Measurements from ENCODE around the gene TMEM86B. TPM values are rescaled to one million over a fixed set of nuclear protein-coding genes. Genes with fewer than 3 reads are reported as not detected.
"Not testable (repeated sequence)": the region's sequence is repeated elsewhere in the genome, so short reads cannot be mapped to it uniquely, and the experiment has no call there.

TMEM86B gene
- polyA plus RNA-seq, 4 donors: 22.8 to 255 (median 72.6) TPM

DNA sequence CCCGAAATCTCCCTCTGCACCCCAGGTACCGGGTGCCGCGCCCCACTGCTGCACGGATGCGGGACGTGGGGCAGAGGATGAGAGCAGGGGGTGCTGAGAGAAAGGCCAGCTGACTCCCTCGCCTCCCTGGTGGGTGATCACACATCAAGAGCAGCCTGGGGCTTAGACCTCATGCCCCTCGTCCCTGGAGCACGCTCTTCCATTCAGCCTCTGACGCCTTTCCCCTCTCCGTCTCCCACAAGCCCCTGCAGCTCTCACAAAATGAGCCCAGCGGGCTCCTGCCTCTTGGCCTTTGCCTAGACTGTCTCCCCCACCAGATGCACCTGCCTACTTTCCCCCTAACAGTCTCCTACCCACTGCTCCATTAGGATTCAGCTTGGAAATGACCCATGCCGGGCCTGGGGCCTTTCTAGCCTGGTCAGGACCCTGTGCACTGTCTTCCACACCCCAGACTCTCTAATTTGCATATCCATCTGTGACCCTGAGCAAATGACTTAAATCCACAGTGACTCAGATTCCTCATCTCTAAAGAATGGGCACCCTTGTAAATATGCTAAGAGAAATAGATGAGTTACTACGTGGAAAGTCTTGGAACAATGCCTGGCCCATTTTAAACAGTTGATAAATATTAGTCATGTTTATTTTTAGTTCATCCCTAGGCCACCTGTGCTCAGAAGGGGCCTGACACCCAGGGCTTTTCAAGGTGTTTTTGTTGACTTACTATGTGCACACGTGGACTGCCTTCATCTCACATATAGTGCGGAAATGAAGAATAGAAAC, 18.7 kb downstream of the TMEM86B start:
- H3K9me3 ChIP-seq (ENCODE audit: control insufficient read depth in 2 of 2, insufficient read depth in 1 of 2, low read depth in 1 of 2, low read length in 1 of 2): peaks cover 0 to 16% of the 10 kb centered on the region in 2 donors
- peak overlapping the region in 2 of 3 donors; percentile 29 to 57 for H3K4me3 ChIP-seq (ENCODE audit: low read depth in 1 of 3, low read length in 3 of 3)
- H3K27ac ChIP-seq (ENCODE audit: low read depth in 1 of 3, low read length in 2 of 3): peak overlapping the region; percentile 87 to 99 (median 98)
- H3K27me3 ChIP-seq (ENCODE audit: control insufficient read depth in 3 of 3, insufficient read depth in 3 of 3, low read length in 3 of 3): peaks cover 0 to 3% (median 2%) of the 10 kb centered on the region in 3 donors
- peaks cover 0 to 17% (median 0%) of the 10 kb centered on the region in 3 donors for H3K4me1 ChIP-seq (ENCODE audit: control insufficient read depth in 3 of 3, insufficient read depth in 2 of 3, low read depth in 1 of 3, low read length in 2 of 3)
- FAIRE-seq: no peak
- DNase-seq: peak; percentile 46 to 71
- H3K36me3 ChIP-seq (ENCODE audit: control insufficient read depth in 3 of 3, insufficient read depth in 2 of 3, low read depth in 1 of 3, low read length in 3 of 3): peaks cover 0 to 18% (median 0%) of the 10 kb centered on the region in 3 donors
- WGBS, 3 donors: 27 to 61% (median 42%) methylated on average over 17 of the region's 17 CpGs

DNA sequence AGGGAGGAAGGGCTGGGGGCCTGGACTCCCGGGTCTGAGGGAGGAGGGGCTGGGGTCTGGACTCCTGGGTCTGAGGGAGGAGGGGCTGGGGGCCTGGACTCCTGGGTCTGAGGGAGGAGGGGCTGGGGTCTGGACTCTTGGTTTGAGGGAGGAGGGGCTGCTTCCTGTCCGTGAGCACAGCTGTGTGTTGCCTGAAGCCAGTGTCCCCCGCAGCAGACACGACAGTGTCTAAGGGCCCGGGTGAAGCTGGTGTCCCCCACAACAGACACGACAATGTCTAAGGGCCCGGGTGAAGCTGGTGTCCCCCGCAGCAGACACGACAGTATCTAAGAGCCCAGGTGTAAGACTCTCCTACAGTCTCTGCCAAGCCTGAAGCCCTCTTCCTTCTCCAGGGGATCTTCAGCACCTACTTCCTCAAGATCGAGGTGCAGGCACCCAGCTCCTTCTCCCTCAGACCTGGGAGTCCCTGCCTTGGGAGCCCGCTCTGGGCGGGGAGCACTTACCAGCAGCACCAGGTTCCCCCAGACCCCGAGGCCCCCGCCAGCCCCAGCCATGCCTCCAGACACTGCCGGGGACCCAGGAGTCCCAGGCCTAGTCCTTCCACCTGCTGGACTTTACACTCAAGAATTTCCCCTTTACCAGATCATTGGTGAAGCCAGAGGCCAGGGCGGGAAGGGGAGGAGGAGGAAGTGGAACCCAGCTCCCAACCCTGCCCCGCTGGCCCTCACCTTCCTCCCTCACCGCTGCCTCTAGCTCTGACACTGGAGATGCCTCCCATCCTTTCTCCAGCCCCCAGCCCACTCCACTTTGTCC, 19.5 kb downstream of the TMEM86B start, which contains the start of gene PTPRH:
PTPRH (minus strand) TSS at position 622 of the 813 bp plus-strand sequence; CDS start at position 554, 68 bp downstream.
- H3K27me3 ChIP-seq (ENCODE audit: control insufficient read depth in 3 of 3, insufficient read depth in 3 of 3, low read length in 3 of 3): peaks cover 0 to 3% (median 2%) of the 10 kb centered on the region in 3 donors
- WGBS, 3 donors: 8 to 36% (median 26%) methylated on average over 15 to 17 of the region's 18 CpGs
- peak within 1 kb of the TSS; percentile 4 to 57 (median 55) for H3K4me3 ChIP-seq (ENCODE audit: low read depth in 1 of 3, low read length in 3 of 3)
- DNase-seq (peak; percentile 75 to 97), FAIRE-seq (no peak)
- peak within 1 kb of the TSS; percentile 87 to 99 (median 98) for H3K27ac ChIP-seq (ENCODE audit: low read depth in 1 of 3, low read length in 2 of 3)
- H3K4me1 ChIP-seq (ENCODE audit: control insufficient read depth in 3 of 3, insufficient read depth in 2 of 3, low read depth in 1 of 3, low read length in 2 of 3): peaks cover 0 to 17% (median 0%) of the 10 kb centered on the region in 3 donors
- peaks cover 0 to 26% (median 4%) of the 10 kb centered on the region in 3 donors for H3K36me3 ChIP-seq (ENCODE audit: control insufficient read depth in 3 of 3, insufficient read depth in 2 of 3, low read depth in 1 of 3, low read length in 3 of 3)
- peaks cover 0 to 16% of the 10 kb centered on the region in 2 donors for H3K9me3 ChIP-seq (ENCODE audit: control insufficient read depth in 2 of 2, insufficient read depth in 1 of 2, low read depth in 1 of 2, low read length in 1 of 2)

DNA sequence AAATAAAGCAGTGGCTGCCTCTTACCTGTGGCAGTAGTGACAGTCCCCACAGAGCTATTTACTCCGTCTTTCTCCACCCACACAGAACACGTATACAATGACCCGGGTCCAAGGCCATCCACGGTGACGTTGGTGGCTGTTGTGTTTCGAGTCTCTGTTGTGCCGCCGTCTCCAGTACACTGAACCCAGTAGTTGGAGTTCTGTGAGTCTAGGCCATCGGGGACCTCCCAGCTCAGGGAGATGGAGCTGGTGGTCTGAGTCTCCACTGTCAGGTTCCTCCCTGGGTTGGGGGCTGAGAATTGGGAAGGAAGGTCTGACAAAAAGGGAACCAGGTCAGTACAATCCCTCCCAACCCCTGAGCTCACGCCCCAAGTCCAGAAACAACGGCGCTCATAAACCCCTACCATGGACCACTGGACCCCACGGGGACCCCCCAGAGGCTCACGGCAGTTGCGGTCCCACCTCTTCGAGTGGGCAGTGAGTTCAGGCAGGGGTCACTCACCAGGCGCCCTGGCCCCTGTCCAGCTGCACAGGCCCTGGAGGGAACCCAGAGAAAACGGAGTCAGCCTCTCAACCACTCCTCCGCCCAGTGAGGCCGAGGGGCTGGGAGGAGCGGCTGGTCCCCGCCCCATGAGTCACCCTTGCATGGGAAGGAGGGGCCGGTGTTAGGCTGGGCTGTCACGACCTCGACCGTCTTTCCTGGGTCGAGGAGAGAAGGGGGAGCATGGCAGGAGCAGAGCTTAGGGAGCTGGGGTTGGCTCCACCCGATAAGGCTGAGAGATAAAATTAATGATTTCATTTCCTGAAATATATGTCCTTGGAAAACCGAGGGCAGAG, 21.7 kb downstream of the TMEM86B start:
- H3K27me3 ChIP-seq (ENCODE audit: control insufficient read depth in 3 of 3, insufficient read depth in 3 of 3, low read length in 3 of 3): peaks cover 0 to 3% (median 0%) of the 10 kb centered on the region in 3 donors
- peaks cover 0 to 17% (median 0%) of the 10 kb centered on the region in 3 donors for H3K4me1 ChIP-seq (ENCODE audit: control insufficient read depth in 3 of 3, insufficient read depth in 2 of 3, low read depth in 1 of 3, low read length in 2 of 3)
- 4 to 25% (median 14%) methylated on average over 29 of the region's 29 CpGs for WGBS, 3 donors
- H3K27ac ChIP-seq (ENCODE audit: low read depth in 1 of 3, low read length in 2 of 3): peak overlapping the region; percentile 94 to 98 (median 96)
- H3K9me3 ChIP-seq (ENCODE audit: control insufficient read depth in 2 of 2, insufficient read depth in 1 of 2, low read depth in 1 of 2, low read length in 1 of 2): no peaks in the 10 kb centered on the region
- FAIRE-seq (no peak), DNase-seq (peak; percentile 96 to 99)
- peaks cover 0 to 41% (median 6%) of the 10 kb centered on the region in 3 donors for H3K36me3 ChIP-seq (ENCODE audit: control insufficient read depth in 3 of 3, insufficient read depth in 2 of 3, low read depth in 1 of 3, low read length in 3 of 3)
- peak overlapping the region in 2 of 3 donors; percentile 54 to 68 for H3K4me3 ChIP-seq (ENCODE audit: low read depth in 1 of 3, low read length in 3 of 3)

DNA sequence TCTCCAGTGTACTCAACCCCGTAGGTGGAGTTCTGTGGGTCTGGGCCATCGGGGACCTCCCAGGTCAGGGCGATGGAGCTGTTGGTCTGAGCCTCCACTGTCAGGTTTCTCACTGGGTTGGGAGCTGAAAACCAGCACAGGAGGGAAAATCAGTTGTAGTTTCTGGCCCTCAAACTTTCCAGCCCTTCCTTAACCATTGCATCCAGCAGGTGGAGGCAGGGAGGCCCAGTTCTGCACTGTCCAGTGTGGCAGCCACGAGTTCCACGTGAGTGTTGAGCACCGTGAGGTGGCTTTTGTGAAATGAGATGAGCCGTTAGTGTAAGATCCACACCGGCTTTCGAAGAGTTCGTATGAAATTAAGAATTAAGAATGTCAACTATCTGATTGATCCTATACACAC, 26.4 kb downstream of the TMEM86B start:
- WGBS, 3 donors: 75 to 91% (median 76%) methylated on average over 10 of the region's 10 CpGs
- DNase-seq: peak in 1 of 2 donors; percentile 5
- not testable (repeated sequence) for H3K9me3 ChIP-seq (ENCODE audit: control insufficient read depth in 2 of 2, insufficient read depth in 1 of 2, low read depth in 1 of 2, low read length in 1 of 2); H3K4me3 ChIP-seq (ENCODE audit: low read depth in 1 of 3, low read length in 3 of 3); H3K27ac ChIP-seq (ENCODE audit: low read depth in 1 of 3, low read length in 2 of 3); H3K27me3 ChIP-seq (ENCODE audit: control insufficient read depth in 3 of 3, insufficient read depth in 3 of 3, low read length in 3 of 3); H3K4me1 ChIP-seq (ENCODE audit: control insufficient read depth in 3 of 3, insufficient read depth in 2 of 3, low read depth in 1 of 3, low read length in 2 of 3); FAIRE-seq
- peaks cover 0 to 77% (median 16%) of the 10 kb centered on the region in 3 donors for H3K36me3 ChIP-seq (ENCODE audit: control insufficient read depth in 3 of 3, insufficient read depth in 2 of 3, low read depth in 1 of 3, low read length in 3 of 3)

DNA sequence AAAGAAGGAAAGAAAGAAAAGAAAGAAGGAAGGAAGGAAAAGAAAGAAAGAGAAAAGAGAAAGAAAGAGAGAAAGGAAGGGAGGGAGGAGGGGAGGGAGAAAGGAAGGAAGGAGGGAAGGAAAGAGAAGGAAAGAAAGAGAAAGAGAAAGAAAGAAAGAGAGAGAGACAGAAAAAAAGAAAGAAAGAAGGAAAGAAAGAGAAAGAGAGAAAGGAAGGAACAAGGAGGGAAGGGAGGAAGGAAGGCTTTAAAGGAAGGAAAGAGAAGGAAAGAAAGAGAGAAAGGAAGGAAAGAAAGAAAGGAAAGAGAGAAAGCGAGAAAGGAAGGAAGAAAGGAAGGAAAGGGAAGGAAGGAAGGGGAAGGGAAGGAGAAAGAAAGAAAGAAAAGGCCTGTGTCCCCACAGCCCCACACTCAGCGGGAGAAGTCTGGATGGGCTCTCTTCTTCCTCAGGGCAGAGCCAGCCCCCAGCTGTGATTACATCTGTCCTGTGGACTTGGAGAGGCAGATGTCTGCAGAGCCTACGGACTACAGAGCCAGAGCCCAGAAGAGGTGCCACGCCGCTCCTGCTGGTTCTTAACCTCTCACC, 28.9 kb downstream of the TMEM86B start:
- H3K9me3 ChIP-seq (ENCODE audit: control insufficient read depth in 2 of 2, insufficient read depth in 1 of 2, low read depth in 1 of 2, low read length in 1 of 2): no peaks in the 10 kb centered on the region
- DNase-seq: no peak
- H3K36me3 ChIP-seq (ENCODE audit: control insufficient read depth in 3 of 3, insufficient read depth in 2 of 3, low read depth in 1 of 3, low read length in 3 of 3): peaks cover 0 to 83% (median 24%) of the 10 kb centered on the region in 3 donors
- no peak overlapping the region for H3K4me3 ChIP-seq (ENCODE audit: low read depth in 1 of 3, low read length in 3 of 3)
- 67 to 74% (median 71%) methylated on average over 5 of the region's 5 CpGs for WGBS, 3 donors
- no peaks in the 10 kb centered on the region for H3K27me3 ChIP-seq (ENCODE audit: control insufficient read depth in 3 of 3, insufficient read depth in 3 of 3, low read length in 3 of 3)
- H3K27ac ChIP-seq (ENCODE audit: low read depth in 1 of 3, low read length in 2 of 3): no peak overlapping the region
- no peaks in the 10 kb centered on the region for H3K4me1 ChIP-seq (ENCODE audit: control insufficient read depth in 3 of 3, insufficient read depth in 2 of 3, low read depth in 1 of 3, low read length in 2 of 3)
- no peak for FAIRE-seq

DNA sequence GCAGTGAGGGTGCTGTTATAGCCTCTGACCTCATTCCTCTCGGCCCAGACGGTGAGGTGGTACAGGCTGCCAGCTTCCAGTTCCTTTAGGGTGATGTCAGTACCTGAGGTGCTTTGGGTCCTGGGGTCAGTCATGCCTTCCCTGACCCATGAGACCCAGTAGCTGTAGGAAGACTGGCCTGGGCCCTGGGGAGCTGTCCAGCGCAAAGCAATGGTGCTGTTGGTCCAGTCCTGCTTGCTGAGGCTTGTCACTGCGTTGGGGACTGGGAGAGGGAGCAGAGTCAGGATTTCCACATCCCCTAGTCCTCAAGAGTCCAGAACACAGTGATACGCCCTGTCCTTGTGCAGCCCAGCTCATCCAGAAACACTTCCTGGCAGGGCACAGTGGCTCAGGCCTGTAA, 29.9 kb downstream of the TMEM86B start:
- H3K4me1 ChIP-seq (ENCODE audit: control insufficient read depth in 3 of 3, insufficient read depth in 2 of 3, low read depth in 1 of 3, low read length in 2 of 3): no peaks in the 10 kb centered on the region
- WGBS, 3 donors: 68 to 77% (median 71%) methylated on average over 5 of the region's 5 CpGs
- H3K27me3 ChIP-seq (ENCODE audit: control insufficient read depth in 3 of 3, insufficient read depth in 3 of 3, low read length in 3 of 3): no peaks in the 10 kb centered on the region
- no peak overlapping the region for H3K4me3 ChIP-seq (ENCODE audit: low read depth in 1 of 3, low read length in 3 of 3)
- FAIRE-seq: no peak
- DNase-seq: no peak
- peaks cover 0 to 79% (median 23%) of the 10 kb centered on the region in 3 donors for H3K36me3 ChIP-seq (ENCODE audit: control insufficient read depth in 3 of 3, insufficient read depth in 2 of 3, low read depth in 1 of 3, low read length in 3 of 3)
- H3K9me3 ChIP-seq (ENCODE audit: control insufficient read depth in 2 of 2, insufficient read depth in 1 of 2, low read depth in 1 of 2, low read length in 1 of 2): no peaks in the 10 kb centered on the region
- no peak overlapping the region for H3K27ac ChIP-seq (ENCODE audit: low read depth in 1 of 3, low read length in 2 of 3)

DNA sequence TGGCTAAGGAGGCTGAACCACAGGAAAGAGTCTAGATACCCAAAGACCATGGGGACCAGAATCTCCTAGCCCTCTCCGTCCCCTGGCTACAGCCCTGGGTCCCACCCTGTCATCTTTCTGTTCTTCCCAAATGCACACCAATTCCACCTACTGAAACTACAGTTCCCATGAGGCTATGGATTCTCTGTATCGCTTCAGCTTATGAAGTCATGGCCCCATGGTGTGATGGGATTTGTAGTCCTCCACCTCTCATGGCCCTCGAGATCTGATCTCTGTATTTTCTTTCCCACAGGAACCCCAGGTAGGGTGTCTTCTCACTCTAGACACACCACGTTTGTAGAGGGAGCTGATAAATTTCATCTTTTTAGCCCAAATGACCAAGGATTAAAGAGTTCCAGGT, 31.0 kb downstream of the TMEM86B start:
- Histone ChIP-seq H3K4me3 (ENCODE audit: low read depth in 1 of 3, low read length in 3 of 3) (no peak overlapping the region), H3K27me3 (ENCODE audit: control insufficient read depth in 3 of 3, insufficient read depth in 3 of 3, low read length in 3 of 3) (no peaks in the 10 kb centered on the region), H3K9me3 (ENCODE audit: control insufficient read depth in 2 of 2, insufficient read depth in 1 of 2, low read depth in 1 of 2, low read length in 1 of 2) (no peaks in the 10 kb centered on the region), H3K27ac (ENCODE audit: low read depth in 1 of 3, low read length in 2 of 3) (no peak overlapping the region), H3K4me1 (ENCODE audit: control insufficient read depth in 3 of 3, insufficient read depth in 2 of 3, low read depth in 1 of 3, low read length in 2 of 3) (no peaks in the 10 kb centered on the region), H3K36me3 (ENCODE audit: control insufficient read depth in 3 of 3, insufficient read depth in 2 of 3, low read depth in 1 of 3, low read length in 3 of 3) (peaks cover 0 to 78% (median 23%) of the 10 kb centered on the region in 3 donors)
- FAIRE-seq: no peak
- 62 to 80% (median 64%) methylated on average over 4 of the region's 4 CpGs for WGBS, 3 donors
- no peak for DNase-seq

All from small intestine (tissue), 7 donors.